HepG2 (cell line): ENCODE data around the gene DPH2. TPM values are rescaled to one million over a fixed set of nuclear protein-coding genes. Genes with fewer than 3 reads are reported as not detected.
A peak's percentile ranks its signal among the peaks of the same experiment; 100 is the strongest.

ENCODE experiments used
- BRCA1 ChIP-seq: sonication (generic); formaldehyde crosslinking; IDR thresholded peaks from 2 replicates; pipeline ENCODE4 v1.4.0; 2020; ENCODE audit warnings: missing genetic modification reagents
- PAF1 ChIP-seq: IDR thresholded peaks from 2 replicates; pipeline ENCODE4 v1.6.1; 2016; ENCODE audit warnings: missing genetic modification reagents, missing compliant biosample characterization
- SKI ChIP-seq: fragments of 450-650 bp; IDR thresholded peaks from one replicate; pipeline ENCODE4 v1.6.1; 2018; ENCODE audit warnings: mild to moderate bottlenecking; ENCODE audit not compliant: partially characterized antibody
- SP140L ChIP-seq: sonication (generic); formaldehyde crosslinking; IDR thresholded peaks from 2 replicates; pipeline ENCODE4 v1.4.0; 2020; ENCODE audit warnings: missing genetic modification reagents, borderline replicate concordance
- ZBTB7B ChIP-seq: sonication (generic); formaldehyde crosslinking; IDR thresholded peaks from 2 replicates; pipeline ENCODE4 v1.4.0; 2020; ENCODE audit warnings: missing genetic modification reagents
- ZFP82 ChIP-seq: sonication (generic); formaldehyde crosslinking; IDR thresholded peaks from 2 replicates; pipeline ENCODE4 v1.5.1; 2020; ENCODE audit warnings: mild to moderate bottlenecking, missing genetic modification reagents, borderline replicate concordance
- polyA plus RNA-seq, 8 experiments: library from polyadenylated mRNA; depleted of rRNA in 3 of 8; stranded (reverse) in 7 of 8; unstranded in 1 of 8; fragments of >200 nt; fragmentation: Illumina TruSeq in 4 of 8; extraction: Trizol in 4 of 8; gene quantifications; 2 replicates each; pipeline versions ENCODE4 v1.2.1 to v1.2.3, GENCODE V29; 2011 to 2016; ENCODE audit warnings: low read depth in 4 of 8, missing spikeins in 1 of 8, mixed read lengths in 1 of 8; ENCODE audit not compliant: insufficient read depth in 1 of 8
- total RNA-seq, 5 experiments: library from RNA; depleted of rRNA; stranded (reverse); fragments of >200 nt; fragmentation: Illumina TruSeq; extraction: Trizol; gene quantifications; 2 replicates each; pipeline ENCODE4 v1.2.3, GENCODE V29; 2016; ENCODE audit warnings: low read depth in 1 of 5
- TF ChIP-seq, protein P1 (sequence below): IDR thresholded peaks from 2 replicates; pipeline ENCODE4 v1.6.1; 2016; ENCODE audit warnings: low read depth
- TF ChIP-seq, protein P2 (sequence below): sonication (generic); formaldehyde crosslinking; IDR thresholded peaks from one replicate; pipeline ENCODE4 v1.5.1; 2020; ENCODE audit warnings: mild to moderate bottlenecking, missing genetic modification reagents; ENCODE audit errors: not compliant biosample characterization

DPH2 gene
- total and polyA plus RNA-seq, 2 of the 13 experiments (the other 11 are each of a cell fraction or from before 2014, with no cell fraction given): 32.2 to 38.3 TPM

DNA sequence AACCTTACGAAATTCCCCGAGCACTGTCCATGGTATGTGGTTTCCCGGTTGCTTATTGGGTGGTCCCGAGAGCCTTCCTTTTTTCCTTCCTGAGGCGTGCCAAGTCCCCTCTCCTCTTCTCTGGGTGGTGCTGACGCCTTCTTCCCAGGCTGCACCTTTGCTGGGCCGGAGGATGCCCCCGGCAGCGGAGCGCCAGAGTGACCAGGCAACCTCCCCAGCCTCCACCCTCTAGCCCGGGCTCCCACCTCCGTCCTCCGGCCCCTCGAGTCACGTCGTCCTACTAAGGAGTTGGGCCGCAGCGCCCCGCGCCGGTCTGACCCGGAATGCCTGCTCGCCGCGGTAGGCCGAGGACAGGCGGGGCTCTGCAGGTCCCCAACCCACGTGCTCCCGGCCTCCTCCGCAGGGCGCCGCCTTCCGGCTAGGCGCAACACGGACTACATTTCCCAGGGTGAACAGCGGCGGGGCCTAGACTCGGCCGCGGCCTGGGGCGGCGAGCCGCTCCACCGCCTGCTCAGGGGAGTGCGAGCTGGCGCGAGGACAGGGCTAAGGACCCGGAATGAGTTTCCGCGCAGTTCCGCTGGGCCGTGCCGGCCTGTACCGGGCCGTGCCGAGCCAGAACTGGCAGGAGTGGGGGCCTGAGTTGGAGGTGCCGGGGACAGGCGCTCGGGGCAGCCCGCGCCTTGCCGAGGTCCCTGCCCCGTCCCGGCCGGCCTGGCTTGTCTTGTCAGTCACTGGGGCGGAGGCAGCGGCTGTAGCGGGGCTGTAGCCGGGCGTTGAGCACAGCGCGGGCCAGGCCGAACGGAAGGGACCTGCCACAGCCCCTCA, 23.4 kb upstream of the DPH2 start, which contains the start of gene IPO13 (continued):
- TF ChIP-seq BRCA1 (CRISPR knock-in tag) (no peak), PAF1 (CRISPR knock-in tag) (no peak), SKI (peak; percentile 41), ZFP82 (peak; percentile 80; the same call in 1 of the 2 replicates), ZBTB7B (peak; percentile 83; the same call in 1 of the 2 replicates), SP140L (CRISPR knock-in tag) (0 out of 2 replicates have a peak, but pooled peaks have one; percentile 17)
- TF ChIP-seq, protein P1, sequence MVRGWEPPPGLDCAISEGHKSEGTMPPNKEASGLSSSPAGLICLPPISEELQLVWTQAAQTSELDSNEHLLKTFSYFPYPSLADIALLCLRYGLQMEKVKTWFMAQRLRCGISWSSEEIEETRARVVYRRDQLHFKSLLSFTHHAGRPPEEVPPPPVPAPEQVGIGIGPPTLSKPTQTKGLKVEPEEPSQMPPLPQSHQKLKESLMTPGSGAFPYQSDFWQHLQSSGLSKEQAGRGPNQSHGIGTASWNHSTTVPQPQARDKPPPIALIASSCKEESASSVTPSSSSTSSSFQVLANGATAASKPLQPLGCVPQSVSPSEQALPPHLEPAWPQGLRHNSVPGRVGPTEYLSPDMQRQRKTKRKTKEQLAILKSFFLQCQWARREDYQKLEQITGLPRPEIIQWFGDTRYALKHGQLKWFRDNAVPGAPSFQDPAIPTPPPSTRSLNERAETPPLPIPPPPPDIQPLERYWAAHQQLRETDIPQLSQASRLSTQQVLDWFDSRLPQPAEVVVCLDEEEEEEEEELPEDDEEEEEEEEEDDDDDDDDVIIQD (CRISPR knock-in tag): peak; percentile 52; the same call in 1 of the 2 replicates
- TF ChIP-seq, protein P2, sequence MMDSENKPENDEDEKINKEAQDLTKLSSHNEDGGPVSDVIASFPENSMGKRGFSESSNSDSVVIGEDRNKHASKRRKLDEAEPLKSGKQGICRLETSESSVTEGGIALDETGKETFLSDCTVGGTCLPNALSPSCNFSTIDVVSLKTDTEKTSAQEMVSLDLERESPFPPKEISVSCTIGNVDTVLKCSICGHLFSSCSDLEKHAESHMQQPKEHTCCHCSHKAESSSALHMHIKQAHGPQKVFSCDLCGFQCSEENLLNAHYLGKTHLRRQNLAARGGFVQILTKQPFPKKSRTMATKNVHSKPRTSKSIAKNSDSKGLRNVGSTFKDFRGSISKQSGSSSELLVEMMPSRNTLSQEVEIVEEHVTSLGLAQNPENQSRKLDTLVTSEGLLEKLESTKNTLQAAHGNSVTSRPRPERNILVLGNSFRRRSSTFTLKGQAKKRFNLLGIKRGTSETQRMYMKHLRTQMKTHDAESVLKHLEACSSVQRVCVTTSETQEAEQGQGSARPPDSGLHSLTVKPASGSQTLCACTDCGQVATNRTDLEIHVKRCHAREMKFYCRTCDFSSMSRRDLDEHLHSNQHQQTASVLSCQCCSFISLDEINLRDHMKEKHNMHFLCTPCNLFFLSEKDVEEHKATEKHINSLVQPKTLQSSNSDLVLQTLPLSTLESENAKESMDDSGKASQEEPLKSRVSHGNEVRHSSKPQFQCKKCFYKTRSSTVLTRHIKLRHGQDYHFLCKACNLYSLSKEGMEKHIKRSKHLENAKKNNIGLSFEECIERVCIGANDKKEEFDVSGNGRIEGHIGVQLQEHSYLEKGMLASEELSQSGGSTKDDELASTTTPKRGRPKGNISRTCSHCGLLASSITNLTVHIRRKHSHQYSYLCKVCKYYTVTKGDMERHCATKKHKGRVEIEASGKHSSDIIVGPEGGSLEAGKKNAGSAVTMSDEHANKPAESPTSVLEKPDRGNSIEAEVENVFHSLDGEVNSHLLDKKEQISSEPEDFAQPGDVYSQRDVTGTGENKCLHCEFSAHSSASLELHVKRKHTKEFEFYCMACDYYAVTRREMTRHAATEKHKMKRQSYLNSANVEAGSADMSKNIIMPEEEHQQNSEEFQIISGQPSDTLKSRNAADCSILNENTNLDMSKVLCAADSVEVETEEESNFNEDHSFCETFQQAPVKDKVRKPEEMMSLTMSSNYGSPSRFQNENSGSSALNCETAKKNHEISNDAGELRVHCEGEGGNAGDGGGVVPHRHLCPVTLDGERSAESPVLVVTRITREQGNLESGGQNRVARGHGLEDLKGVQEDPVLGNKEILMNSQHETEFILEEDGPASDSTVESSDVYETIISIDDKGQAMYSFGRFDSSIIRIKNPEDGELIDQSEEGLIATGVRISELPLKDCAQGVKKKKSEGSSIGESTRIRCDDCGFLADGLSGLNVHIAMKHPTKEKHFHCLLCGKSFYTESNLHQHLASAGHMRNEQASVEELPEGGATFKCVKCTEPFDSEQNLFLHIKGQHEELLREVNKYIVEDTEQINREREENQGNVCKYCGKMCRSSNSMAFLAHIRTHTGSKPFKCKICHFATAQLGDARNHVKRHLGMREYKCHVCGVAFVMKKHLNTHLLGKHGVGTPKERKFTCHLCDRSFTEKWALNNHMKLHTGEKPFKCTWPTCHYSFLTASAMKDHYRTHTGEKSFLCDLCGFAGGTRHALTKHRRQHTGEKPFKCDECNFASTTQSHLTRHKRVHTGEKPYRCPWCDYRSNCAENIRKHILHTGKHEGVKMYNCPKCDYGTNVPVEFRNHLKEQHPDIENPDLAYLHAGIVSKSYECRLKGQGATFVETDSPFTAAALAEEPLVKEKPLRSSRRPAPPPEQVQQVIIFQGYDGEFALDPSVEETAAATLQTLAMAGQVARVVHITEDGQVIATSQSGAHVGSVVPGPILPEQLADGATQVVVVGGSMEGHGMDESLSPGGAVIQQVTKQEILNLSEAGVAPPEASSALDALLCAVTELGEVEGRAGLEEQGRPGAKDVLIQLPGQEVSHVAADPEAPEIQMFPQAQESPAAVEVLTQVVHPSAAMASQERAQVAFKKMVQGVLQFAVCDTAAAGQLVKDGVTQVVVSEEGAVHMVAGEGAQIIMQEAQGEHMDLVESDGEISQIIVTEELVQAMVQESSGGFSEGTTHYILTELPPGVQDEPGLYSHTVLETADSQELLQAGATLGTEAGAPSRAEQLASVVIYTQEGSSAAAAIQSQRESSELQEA (CRISPR knock-in tag): no peak
